Measurements from ENCODE around the gene ARID4A. TPM values are rescaled to one million over a fixed set of nuclear protein-coding genes. Genes with fewer than 3 reads are reported as not detected.

ARID4A gene
- total and polyA plus RNA-seq, 9 of the 15 experiments (the other 6 are each of a cell fraction or from before 2014, with no cell fraction given): 2.4 to 11.5 (median 8.7) TPM

- Histone ChIP-seq H3K4me3 (no peak overlapping the region), H3K27ac (ENCODE audit: extremely low read depth, low read depth, low read length) (no peak overlapping the region), H3K9me3 (replicated peaks; ENCODE audit: control insufficient read depth, insufficient read depth, low read depth, low read length) (no peaks in the 10 kb centered on the region), H3K9ac (ENCODE audit: insufficient read depth in 1 of 2, low read depth in 2 of 2, low read length in 2 of 2) (no peak overlapping the region), H3K4me1 (replicated peaks in 1 of 2; ENCODE audit: control insufficient read depth in 2 of 2, insufficient read depth in 2 of 2, low read length in 2 of 2) (no peaks in the 10 kb centered on the region), H3K4me2 (ENCODE audit: insufficient read depth, low read length) (no peak overlapping the region), H3K9me1 (ENCODE audit: control insufficient read depth, insufficient read depth, low read length) (no peaks in the 10 kb centered on the region), H4K20me1 (replicated peaks; ENCODE audit: control insufficient read depth, insufficient read depth, low read length) (no peaks in the 10 kb centered on the region), H3K79me2 (ENCODE audit: control insufficient read depth, insufficient read depth, low read length) (no peaks in the 10 kb centered on the region), H3K36me3 (ENCODE audit: control insufficient read depth, insufficient read depth, low read length) (peaks cover 43% of the 10 kb centered on the region; the same call in 2 of the 3 replicates), H3K27me3 (ENCODE audit: control insufficient read depth in 2 of 2, insufficient read depth in 2 of 2, low read length in 2 of 2) (no peaks in the 10 kb centered on the region), H2AFZ (ENCODE audit: low read depth, low read length) (no peak overlapping the region)
- intact Hi-C loops (cut with micrococcal nuclease) (no loop called here), in situ Hi-C loops (cut with MboI) (loop anchor here (25.0 kb wide), 1 partner anchor 257 kb away; no protein-coding TSS in a partner anchor)
- POLR2A ChIA-PET: no interaction called here
- CTCF ChIA-PET (ENCODE audit: low intra/inter-chr PET ratio): no interaction called here
- TF ChIP-seq ELK1 (CRISPR knock-in tag; IDR thresholded peaks at IDR 0.05) (no peak), SMAD4 (CRISPR knock-in tag; conservative IDR thresholded peaks at IDR 0.05) (no peak), MEIS2 (IDR thresholded peaks at IDR 0.05; ENCODE audit: partially characterized antibody) (no peak), JUNB (CRISPR knock-in tag; conservative IDR thresholded peaks at IDR 0.05) (no peak), SMC3 (conservative IDR thresholded peaks at IDR 0.05; ENCODE audit: insufficient read depth, low read depth, low read length) (no peak), HDAC2 (IDR thresholded peaks at IDR 0.05) (no peak), HIVEP1 (CRISPR knock-in tag; IDR thresholded peaks at IDR 0.05) (no peak)
- 80% methylated on average over 1 of the region's 1 CpG for WGBS (ENCODE audit: insufficient coverage, low coverage, missing lambda C conversion rate)
- BruUV-seq (replicated peaks): no TSS peak
- FAIRE-seq (no peak), ATAC-seq (no peak), DNase-seq (ENCODE audit: extremely low read depth in 1 of 4, low spot score in 3 of 4) (no peak)
Observed at GRCh38 chr14:58368956-58369355, 70.6 kb downstream of the ARID4A start.
